Right lobe of liver (tissue), 6 donors: Measurements from ENCODE around the gene UROC1. TPM values are rescaled to one million over a fixed set of nuclear protein-coding genes. Genes with fewer than 3 reads are reported as not detected.

ENCODE experiments used
- ATAC-seq, 4 donors: fragments of 200-7000 bp; cut with Tn5 transposase; one replicate each; pipeline ENCODE4 v1.9.1; 2020; ENCODE audit warnings: mild to moderate bottlenecking in 4 of 4, moderate library complexity in 4 of 4
- DNase-seq, 3 donors: peaks; one replicate each; pipeline ENCODE4 v3.0.0-alpha.2; 2020
- H3K27ac ChIP-seq, 3 donors: fragments of 200-600 bp; one replicate each; pipeline ENCODE4 v1.8.0; 2022
- H3K27me3 ChIP-seq, 2 donors: fragments of 200-600 bp; one replicate each; pipeline ENCODE4 v1.8.0; 2022
- H3K36me3 ChIP-seq, 4 donors: fragments of 200-600 bp; sonication (generic) in 1 of 4; one replicate each; pipeline versions ENCODE4 v1.5.1 to v1.8.0; 2017 to 2022; ENCODE audit warnings: control low read depth in 1 of 4
- H3K4me1 ChIP-seq, 4 donors: fragments of 200-600 bp; sonication (generic) in 1 of 4; one replicate each; pipeline versions ENCODE4 v1.5.1 to v1.8.0; 2017 to 2022; ENCODE audit warnings: control low read depth in 1 of 4
- H3K4me3 ChIP-seq, 3 donors: fragments of 200-600 bp; one replicate each; pipeline ENCODE4 v1.8.0; 2022
- H3K9me3 ChIP-seq, 4 donors: fragments of 200-600 bp; sonication (generic) in 1 of 4; one replicate each; pipeline versions ENCODE4 v1.5.1 to v1.8.0; 2017 to 2022; ENCODE audit warnings: control low read depth in 1 of 4
- CTCF ChIP-seq, 4 donors: fragments of 200-600 bp in 3 of 4; fragments of 450-650 bp in 1 of 4; IDR thresholded peaks; one replicate each; pipeline versions ENCODE4 v1.5.1 to v1.8.0; 2016 to 2022; ENCODE audit warnings: antibody characterized with exemption in 4 of 4, mild to moderate bottlenecking in 2 of 4
- POLR2A ChIP-seq: fragments of 450-650 bp; IDR thresholded peaks from one replicate; pipeline ENCODE4 v1.6.1; 2017; ENCODE audit warnings: antibody characterized with exemption, mild to moderate bottlenecking
- WGBS: methylation state at CpG from one replicate; pipeline ENCODE4 v1.1.6; 2018; ENCODE audit warnings: low coverage, low lambda C conversion rate; ENCODE audit not compliant: insufficient coverage; ENCODE audit errors: missing lambda C conversion rate; 5-methylcytosine and 5-hydroxymethylcytosine counted together
- intact Hi-C, 2 donors: fragments of 100-400 bp; cut with DNase I; formaldehyde crosslinking; loops; one replicate each; pipeline versions ENCODE4 v1.11.2 to v1.14.1; 2022
- total RNA-seq, 6 experiments: library from RNA; depleted of rRNA in 2 of 6; stranded (reverse); fragments of >200 nt in 2 of 6; fragmentation: NEBNext Ultra II Directional in 3 of 6; extraction: Animal tissue kit (Norgen Biotek cat#: 25700) in 3 of 6; gene quantifications; one replicate each; pipeline versions ENCODE4 v1.1.0 to v1.2.4, GENCODE V29; 2016 to 2023
- donor health status: DM: no; HTN: yes; CAD: no.
- donor health status: DM: no; HTN: no; CAD: no.
- donor health status: DM: no; HTN: no; CAD: no.
- donor health status: DM: no; HTN: yes; CAD: no.
- donor health status: DM: no; HTN: yes; CAD: no.

The UROC1 gene
- total RNA-seq, 6 experiments from 2014 or later: 15.1 to 101 (median 55.8) TPM

GRCh38 chr3:126512026-126512425 lies 5.5 kb downstream of the UROC1 start:
- intact Hi-C loops: no loop called here
- Histone ChIP-seq H3K4me1 (peaks cover 0 to 27% (median 5%) of the 10 kb centered on the region in 4 donors), H3K36me3 (peaks cover 0 to under 1% (median 0%) of the 10 kb centered on the region in 4 donors), H3K9me3 (no peaks in the 10 kb centered on the region), H3K27ac (no peak overlapping the region), H3K27me3 (no peaks in the 10 kb centered on the region), H3K4me3 (no peak overlapping the region)
- DNase-seq (peak; percentile 47 to 80 (median 75)), ATAC-seq (peak; percentile 54 to 77 (median 64))
- WGBS: 18% methylated on average over 2 of the region's 7 CpGs
- TF ChIP-seq POLR2A: no peak
- TF ChIP-seq CTCF (IDR thresholded peaks at IDR 0.05): no peak

GRCh38 chr3:126511291-126511690 lies 6.3 kb downstream of the UROC1 start:
- DNase-seq (peak in 1 of 3 donors; percentile 21), ATAC-seq (no peak)
- intact Hi-C loops: no loop called here

GRCh38 chr3:126510308-126510910 lies 7.2 kb downstream of the UROC1 start:
- Histone ChIP-seq H3K9me3 (no peaks in the 10 kb centered on the region), H3K27ac (no peak overlapping the region), H3K36me3 (peaks cover 0 to 11% (median 0%) of the 10 kb centered on the region in 4 donors), H3K4me3 (no peak overlapping the region), H3K27me3 (no peaks in the 10 kb centered on the region), H3K4me1 (peaks cover 0 to 27% (median 5%) of the 10 kb centered on the region in 4 donors)
- DNase-seq: peak in 2 of 3 donors; percentile 12 to 46
- no peak for ATAC-seq
- intact Hi-C loops: no loop called here
- 67% methylated on average over 2 of the region's 22 CpGs for WGBS
- TF ChIP-seq POLR2A: no peak
- no peak for TF ChIP-seq CTCF (IDR thresholded peaks at IDR 0.05)

More at GRCh38 chr3:126511291-126511690, 6.3 kb downstream of the UROC1 start:
- WGBS: 71% methylated on average over 7 of the region's 7 CpGs
- Histone ChIP-seq H3K27me3 (no peaks in the 10 kb centered on the region), H3K27ac (no peak overlapping the region), H3K4me1 (peaks cover 0 to 27% (median 5%) of the 10 kb centered on the region in 4 donors), H3K36me3 (peaks cover 0 to 8% (median 0%) of the 10 kb centered on the region in 4 donors), H3K4me3 (no peak overlapping the region), H3K9me3 (no peaks in the 10 kb centered on the region)
- no peak for TF ChIP-seq POLR2A
- TF ChIP-seq CTCF (IDR thresholded peaks at IDR 0.05): no peak

GRCh38 chr3:126509597-126510307 lies 7.8 kb downstream of the UROC1 start:
- H3K27me3 ChIP-seq: no peaks in the 10 kb centered on the region
- intact Hi-C loops: no loop called here
- ATAC-seq: no peak
- peaks cover 0 to 11% (median 0%) of the 10 kb centered on the region in 4 donors for H3K36me3 ChIP-seq
- WGBS: 50% methylated on average over 4 of the region's 18 CpGs
- H3K4me3 ChIP-seq: no peak overlapping the region
- H3K4me1 ChIP-seq: peaks cover 0 to 23% (median 5%) of the 10 kb centered on the region in 4 donors
- no peaks in the 10 kb centered on the region for H3K9me3 ChIP-seq
- DNase-seq: peak in 2 of 3 donors; percentile 19 to 34
- H3K27ac ChIP-seq: no peak overlapping the region
- no peak for TF ChIP-seq CTCF (IDR thresholded peaks at IDR 0.05)
- TF ChIP-seq POLR2A: no peak
